ENCODE results near the gene ARID1B.

DNA sequence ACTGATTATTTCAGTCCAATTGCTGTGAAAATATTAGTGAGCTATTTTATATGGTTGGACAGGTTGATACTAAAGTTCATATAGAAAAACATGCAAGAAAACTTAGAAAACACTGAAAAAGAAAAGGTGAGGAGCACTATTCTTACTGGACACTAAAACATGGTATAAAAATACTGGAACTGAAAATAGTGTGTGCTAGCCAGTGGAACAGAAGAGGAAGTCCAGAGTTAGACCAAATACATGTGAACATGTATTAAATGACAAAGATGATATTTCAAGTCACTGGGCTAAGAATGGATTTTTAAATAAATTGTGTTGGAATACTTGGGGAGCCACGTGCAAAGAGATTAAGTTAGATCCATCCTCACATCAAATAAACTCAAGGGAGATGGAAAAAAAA lies 327.6 kb downstream of the ARID1B start:
- TF ChIP-seq CTCF (IDR thresholded peaks at IDR 0.05; ENCODE audit: low read length): no peak
- no peak for TF ChIP-seq EZH2 (optimal IDR thresholded peaks at IDR 0.05; ENCODE audit: low read depth, low read length)
- no peak for TF ChIP-seq EZH2phosphoT487 (IDR thresholded peaks at IDR 0.05; ENCODE audit: low read length)

Data from MM.1S (cell line).